Osteocyte (in vitro differentiated cells): ENCODE results near the gene SOX18. TPM values are rescaled to one million over a fixed set of nuclear protein-coding genes. Genes with fewer than 3 reads are reported as not detected.
A peak's percentile ranks its signal among the peaks of the same experiment; 100 is the strongest.

Experiments
- DNase-seq: peaks from one replicate; pipeline ENCODE4 v3.0.0; 2021; ENCODE audit warnings: mixed read lengths; ENCODE audit not compliant: unreplicated experiment; ENCODE audit errors: extremely low spot score
- H3K27ac Mint-ChIP-seq: one replicate; pipeline ENCODE4 v1.8.0; 2021; ENCODE audit warnings: mild to moderate bottlenecking, mixed read lengths; ENCODE audit not compliant: unreplicated experiment
- H3K27me3 Mint-ChIP-seq: one replicate; pipeline ENCODE4 v1.8.0; 2021; ENCODE audit warnings: mixed read lengths; ENCODE audit not compliant: unreplicated experiment
- H3K36me3 Mint-ChIP-seq: one replicate; pipeline ENCODE4 v1.8.0; 2021; ENCODE audit warnings: mixed read lengths; ENCODE audit not compliant: unreplicated experiment
- H3K4me1 Mint-ChIP-seq: one replicate; pipeline ENCODE4 v1.8.0; 2021; ENCODE audit warnings: mixed read lengths; ENCODE audit not compliant: unreplicated experiment
- H3K4me3 Mint-ChIP-seq: one replicate; pipeline ENCODE4 v1.8.0; 2021; ENCODE audit warnings: mild to moderate bottlenecking, moderate library complexity, mixed read lengths; ENCODE audit not compliant: unreplicated experiment
- H3K9me3 Mint-ChIP-seq: one replicate; pipeline ENCODE4 v1.8.0; 2021; ENCODE audit warnings: mixed read lengths; ENCODE audit not compliant: unreplicated experiment
- total RNA-seq: library from RNA; stranded (reverse); gene quantifications from 2 replicates; pipeline ENCODE4 v1.2.1, GENCODE V29; 2021
- TF ChIP-seq, protein P1 (sequence below): fragments of 200-600 bp; sonication (generic); IDR thresholded peaks from 2 replicates; pipeline ENCODE4 v1.5.0; 2021; ENCODE audit warnings: antibody characterized with exemption, mild to moderate bottlenecking, moderate library complexity

The SOX18 gene
- total RNA-seq, 1 donor from 2014 or later = 1.2 TPM

DNA sequence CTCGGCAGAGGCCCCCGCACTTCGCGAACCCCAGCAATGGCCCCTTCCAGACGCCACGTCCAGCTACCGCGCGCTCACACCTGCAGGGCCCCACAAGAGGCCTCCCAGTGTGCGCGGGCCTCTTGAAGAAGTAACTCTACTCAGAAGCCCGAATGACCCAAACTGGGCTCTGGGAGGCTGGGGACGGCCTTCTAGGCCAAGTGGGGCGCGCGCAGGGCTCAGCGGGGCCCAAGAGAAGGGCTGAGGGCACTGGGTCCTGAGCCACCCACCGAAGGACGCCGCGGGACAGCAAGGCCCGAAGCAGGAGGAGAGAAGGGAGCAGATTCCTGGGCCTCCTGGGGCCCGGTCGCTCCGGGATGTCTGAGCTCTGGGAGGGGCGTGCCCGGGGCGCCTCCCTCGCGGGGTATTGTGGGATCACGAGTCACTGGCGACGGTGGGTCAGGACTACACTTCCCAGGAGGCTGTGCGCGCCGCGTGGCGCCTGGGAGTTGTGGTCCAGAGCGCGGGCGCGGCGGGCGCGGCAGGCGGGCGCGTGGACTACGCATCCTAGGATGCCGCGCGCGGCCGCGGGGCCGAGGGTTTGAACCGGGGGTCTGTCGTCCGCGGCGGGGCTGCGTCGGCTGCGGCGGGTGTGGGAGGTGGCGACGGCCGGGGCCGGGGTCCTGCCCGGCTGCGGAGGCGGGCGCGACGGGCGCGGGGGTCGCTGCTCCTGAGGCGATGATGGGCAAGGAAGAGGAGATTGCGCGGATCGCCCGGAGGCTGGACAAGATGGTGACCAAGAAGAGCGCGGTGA is 13.4 kb upstream of the SOX18 start, which contains the start of gene TCEA2:
Gene TCEA2 (plus strand): TSS at position 603 of the 793 bp plus-strand sequence. CDS start 115 bp downstream, at position 718.
- H3K27me3 Mint-ChIP-seq = no peaks in the 10 kb centered on the region
- H3K4me3 Mint-ChIP-seq = peak within 1 kb of the TSS; percentile 86
- peaks cover 33% of the 10 kb centered on the region for H3K4me1 Mint-ChIP-seq
- peak; percentile 97 for DNase-seq
- no peaks in the 10 kb centered on the region for H3K36me3 Mint-ChIP-seq
- no peaks in the 10 kb centered on the region for H3K9me3 Mint-ChIP-seq
- TF ChIP-seq, protein P1, sequence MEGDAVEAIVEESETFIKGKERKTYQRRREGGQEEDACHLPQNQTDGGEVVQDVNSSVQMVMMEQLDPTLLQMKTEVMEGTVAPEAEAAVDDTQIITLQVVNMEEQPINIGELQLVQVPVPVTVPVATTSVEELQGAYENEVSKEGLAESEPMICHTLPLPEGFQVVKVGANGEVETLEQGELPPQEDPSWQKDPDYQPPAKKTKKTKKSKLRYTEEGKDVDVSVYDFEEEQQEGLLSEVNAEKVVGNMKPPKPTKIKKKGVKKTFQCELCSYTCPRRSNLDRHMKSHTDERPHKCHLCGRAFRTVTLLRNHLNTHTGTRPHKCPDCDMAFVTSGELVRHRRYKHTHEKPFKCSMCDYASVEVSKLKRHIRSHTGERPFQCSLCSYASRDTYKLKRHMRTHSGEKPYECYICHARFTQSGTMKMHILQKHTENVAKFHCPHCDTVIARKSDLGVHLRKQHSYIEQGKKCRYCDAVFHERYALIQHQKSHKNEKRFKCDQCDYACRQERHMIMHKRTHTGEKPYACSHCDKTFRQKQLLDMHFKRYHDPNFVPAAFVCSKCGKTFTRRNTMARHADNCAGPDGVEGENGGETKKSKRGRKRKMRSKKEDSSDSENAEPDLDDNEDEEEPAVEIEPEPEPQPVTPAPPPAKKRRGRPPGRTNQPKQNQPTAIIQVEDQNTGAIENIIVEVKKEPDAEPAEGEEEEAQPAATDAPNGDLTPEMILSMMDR = no peak
- H3K27ac Mint-ChIP-seq = peak within 1 kb of the TSS; percentile 72

DNA sequence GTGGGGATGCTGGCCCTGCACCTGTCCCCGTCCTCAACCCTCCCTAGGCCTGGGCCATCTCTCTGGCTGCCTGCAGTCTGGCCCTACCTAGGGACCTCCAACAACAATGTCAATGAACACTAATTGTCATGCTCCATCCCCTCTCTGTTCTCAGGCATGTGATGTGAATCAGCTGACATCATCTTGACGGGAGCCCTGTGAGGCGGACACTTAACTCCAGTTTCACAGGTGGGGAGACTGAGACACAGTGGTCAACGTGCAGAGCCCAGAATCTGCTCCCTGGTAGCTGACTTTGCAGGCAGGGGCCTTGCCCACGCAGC is 12.8 kb upstream of the SOX18 start:
- Mint-ChIP-seq H3K9me3 (no peaks in the 10 kb centered on the region), H3K4me3 (peak overlapping the region; percentile 86), H3K4me1 (peaks cover 39% of the 10 kb centered on the region), H3K27me3 (no peaks in the 10 kb centered on the region), H3K27ac (no peak overlapping the region), H3K36me3 (no peaks in the 10 kb centered on the region)
- TF ChIP-seq, protein P1 = no peak
- DNase-seq = no peak

DNA sequence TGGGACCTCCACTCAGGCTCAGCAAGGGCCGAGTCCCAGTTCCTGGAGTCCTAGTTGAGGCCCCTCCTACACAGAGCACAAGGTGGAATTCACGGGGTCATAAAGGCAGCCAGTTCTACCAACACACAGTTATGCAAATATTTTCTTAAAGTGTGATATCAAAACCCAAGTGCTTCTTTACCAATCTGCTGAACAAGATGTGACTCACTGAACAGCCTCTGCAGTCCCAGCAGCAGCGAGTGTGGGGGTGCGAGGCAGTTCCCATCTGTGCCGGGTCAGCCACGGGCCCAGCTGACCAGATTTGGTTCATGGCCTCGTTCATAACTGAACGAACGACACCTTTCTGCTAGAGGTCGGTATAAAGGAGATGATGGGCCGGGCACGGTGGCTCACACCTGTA is 9.1 kb upstream of the SOX18 start:
- H3K36me3 Mint-ChIP-seq = no peaks in the 10 kb centered on the region
- TF ChIP-seq, protein P1 = no peak
- H3K4me1 Mint-ChIP-seq = peaks cover 45% of the 10 kb centered on the region
- no peak for DNase-seq
- H3K4me3 Mint-ChIP-seq = no peak overlapping the region
- no peaks in the 10 kb centered on the region for H3K9me3 Mint-ChIP-seq
- H3K27me3 Mint-ChIP-seq = no peaks in the 10 kb centered on the region
- H3K27ac Mint-ChIP-seq = peak overlapping the region; percentile 40

DNA sequence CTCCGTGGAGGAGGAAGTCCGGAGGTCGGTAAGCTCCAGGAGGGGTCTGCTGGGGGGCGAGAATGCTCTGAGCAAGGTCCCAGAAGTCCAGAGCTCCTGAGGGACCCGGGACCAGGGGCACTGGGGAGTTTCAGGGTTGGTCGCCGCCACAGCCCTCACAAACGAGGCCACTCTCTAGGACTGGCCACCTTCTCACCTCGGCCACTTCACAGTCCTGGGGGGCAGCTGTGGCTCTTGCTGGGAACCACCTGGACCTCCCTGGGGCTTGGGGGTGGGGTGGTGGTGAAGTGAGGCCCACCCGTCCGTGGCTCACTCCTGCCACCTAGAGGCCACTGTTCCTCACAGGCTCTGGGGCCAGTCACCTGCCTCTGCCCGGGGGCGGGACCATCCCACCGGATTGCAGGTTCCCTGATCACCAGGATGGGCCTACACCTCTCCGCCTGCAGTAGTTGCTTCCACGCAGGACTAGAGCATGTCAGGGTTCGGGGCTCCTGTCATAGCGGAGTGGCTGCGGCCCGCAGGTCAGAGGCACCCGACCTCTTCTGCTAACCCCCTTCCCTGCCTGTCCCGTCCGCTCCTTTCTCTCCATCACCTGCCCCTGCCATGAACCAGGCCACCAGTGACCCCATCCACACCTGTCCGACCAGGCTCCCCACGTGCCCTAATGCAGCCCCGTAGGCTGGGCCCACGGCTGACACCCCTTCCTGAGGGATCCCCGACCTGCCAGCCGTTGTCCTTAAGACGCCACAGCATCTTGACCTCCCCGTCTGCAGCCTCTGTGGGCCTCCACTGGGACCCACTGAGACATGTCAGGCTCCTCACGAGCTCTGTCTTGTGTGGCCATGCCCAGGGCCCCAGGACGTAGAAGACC is 8.4 kb upstream of the SOX18 start:
- no peaks in the 10 kb centered on the region for H3K9me3 Mint-ChIP-seq
- H3K27ac Mint-ChIP-seq = peak overlapping the region; percentile 40
- TF ChIP-seq, protein P1 = peak; percentile 90
- H3K4me3 Mint-ChIP-seq = no peak overlapping the region
- no peaks in the 10 kb centered on the region for H3K27me3 Mint-ChIP-seq
- H3K4me1 Mint-ChIP-seq = peaks cover 48% of the 10 kb centered on the region
- DNase-seq = peak; percentile 90
- H3K36me3 Mint-ChIP-seq = no peaks in the 10 kb centered on the region
